Bone marrow (tissue), 2 donors: Measurements from ENCODE around the gene KMT2A.
"Not testable (repeated sequence)": the region's sequence is repeated elsewhere in the genome, so short reads cannot be mapped to it uniquely, and the experiment has no call there.

Experiments used
- DNase-seq, 2 donors: peaks; one replicate each; lab custom pipeline; 2025; lab: John Stamatoyannopoulos, UW

The KMT2A gene

DNA sequence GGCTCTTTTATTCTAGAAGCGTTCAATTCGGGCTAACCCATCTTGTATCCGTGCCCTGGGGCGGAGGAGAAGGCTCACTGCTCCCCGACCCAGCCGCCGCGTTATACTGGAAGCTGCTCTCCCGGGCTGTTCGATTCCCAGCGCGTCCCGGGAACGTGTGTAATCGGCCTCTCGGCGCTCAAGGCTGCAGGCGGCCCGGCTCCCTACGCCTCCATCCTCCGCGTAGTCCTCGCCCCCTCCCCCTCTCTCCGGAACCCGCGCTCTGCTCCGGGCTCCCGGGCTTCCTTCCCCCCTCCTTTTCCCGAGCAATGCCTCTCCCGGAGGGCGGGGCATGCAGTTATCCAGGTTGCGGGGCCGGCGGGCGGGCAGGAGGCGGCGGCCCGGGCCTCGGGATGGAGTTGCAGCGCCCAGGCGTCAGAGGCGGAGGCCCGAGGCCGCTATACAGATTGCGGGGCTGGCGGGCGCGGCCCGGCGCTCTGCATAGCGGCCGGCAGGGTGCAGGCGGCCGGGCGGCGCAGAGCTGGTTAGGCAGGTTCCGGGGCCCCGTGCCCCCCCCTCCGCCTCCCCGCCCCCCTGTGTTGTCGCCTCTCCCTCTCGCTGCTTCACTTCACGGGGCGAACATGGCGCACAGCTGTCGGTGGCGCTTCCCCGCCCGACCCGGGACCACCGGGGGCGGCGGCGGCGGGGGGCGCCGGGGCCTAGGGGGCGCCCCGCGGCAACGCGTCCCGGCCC is at the start of gene KMT2A:
Gene KMT2A (plus strand): TSS at position 600 of the 732 bp plus-strand sequence. CDS start 21 bp downstream, at position 621.
- DNase-seq, result peak; percentile 89 to 91

- DNase-seq, result no peak
These were observed 40.2 kb upstream of the KMT2A start for GRCh38 chr11:118396097-118396501.

- DNase-seq, result no peak
These were observed 38.8 kb upstream of the KMT2A start for GRCh38 chr11:118397448-118397847.

GRCh38 chr11:118398791-118399559 is 37.3 kb upstream of the KMT2A start:
- no peak for DNase-seq

- peak; percentile 93 for DNase-seq
These were observed 35.0 kb upstream of the KMT2A start, which contains the start of gene ATP5MG for GRCh38 chr11:118401151-118401879. Gene ATP5MG (plus strand): TSS chr11:118401606. CDS start chr11:118401666, 60 bp downstream.

DNA sequence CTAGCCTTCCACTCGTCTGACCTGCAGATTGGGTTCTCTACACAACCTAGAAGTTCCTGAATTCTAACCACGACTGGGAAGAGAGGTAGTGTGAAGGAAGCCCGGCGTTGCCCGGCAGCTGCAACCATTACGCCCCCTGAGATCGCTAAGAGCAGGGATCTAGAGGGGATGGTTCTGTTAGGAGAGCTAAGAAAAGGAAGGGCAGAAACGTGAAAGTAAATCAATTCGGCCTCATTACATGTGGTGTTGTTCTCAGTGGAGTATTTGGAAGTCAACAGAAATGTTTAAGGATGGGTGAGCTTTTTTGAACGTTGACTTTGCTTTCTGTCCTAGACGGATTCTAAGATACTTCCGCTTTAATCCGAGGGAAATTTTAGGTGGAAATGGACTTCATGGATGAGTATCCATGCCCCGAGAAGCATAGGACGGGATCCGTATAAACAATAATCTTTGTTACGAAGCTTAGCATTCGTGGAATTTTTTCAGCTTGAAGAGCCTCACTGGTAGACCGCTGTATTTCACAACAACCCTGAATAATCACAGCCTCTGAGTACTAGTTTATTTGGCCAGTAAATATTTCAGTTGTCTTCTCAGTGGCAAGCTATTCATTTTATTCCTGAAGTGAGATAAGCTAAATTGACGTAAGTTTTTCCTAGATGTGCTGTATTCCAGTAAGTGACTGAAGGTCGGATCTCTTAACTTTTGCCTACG is 34.3 kb upstream of the KMT2A start:
- no peak for DNase-seq

- not testable (repeated sequence) for DNase-seq
These were observed 33.7 kb upstream of the KMT2A start for GRCh38 chr11:118402594-118402993.

DNA sequence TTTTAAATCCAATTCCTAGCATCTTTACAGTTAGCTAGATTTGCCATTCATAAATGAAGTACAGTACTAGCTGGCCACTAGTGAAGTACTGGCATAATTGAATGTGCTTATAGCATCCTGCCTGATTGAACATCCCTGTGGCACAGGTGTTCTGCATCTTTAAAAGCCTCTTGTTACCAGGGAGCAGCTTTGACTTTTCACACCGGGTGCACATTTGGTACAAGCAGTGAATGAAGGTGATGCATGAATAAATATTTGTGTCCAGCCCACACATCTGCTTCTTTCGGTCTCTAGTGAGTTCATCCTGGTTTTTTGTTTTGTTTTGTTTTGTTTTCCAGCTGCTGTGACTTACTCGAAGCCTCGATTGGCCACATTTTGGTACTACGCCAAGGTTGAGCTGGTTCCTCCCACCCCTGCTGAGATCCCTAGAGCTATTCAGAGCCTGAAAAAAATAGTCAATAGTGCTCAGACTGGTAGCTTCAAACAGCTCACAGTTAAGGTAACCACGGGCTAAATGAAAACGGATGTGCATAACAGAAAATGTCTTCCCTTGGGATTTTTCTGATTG is 29.6 kb upstream of the KMT2A start:
- DNase-seq, result no peak

DNA sequence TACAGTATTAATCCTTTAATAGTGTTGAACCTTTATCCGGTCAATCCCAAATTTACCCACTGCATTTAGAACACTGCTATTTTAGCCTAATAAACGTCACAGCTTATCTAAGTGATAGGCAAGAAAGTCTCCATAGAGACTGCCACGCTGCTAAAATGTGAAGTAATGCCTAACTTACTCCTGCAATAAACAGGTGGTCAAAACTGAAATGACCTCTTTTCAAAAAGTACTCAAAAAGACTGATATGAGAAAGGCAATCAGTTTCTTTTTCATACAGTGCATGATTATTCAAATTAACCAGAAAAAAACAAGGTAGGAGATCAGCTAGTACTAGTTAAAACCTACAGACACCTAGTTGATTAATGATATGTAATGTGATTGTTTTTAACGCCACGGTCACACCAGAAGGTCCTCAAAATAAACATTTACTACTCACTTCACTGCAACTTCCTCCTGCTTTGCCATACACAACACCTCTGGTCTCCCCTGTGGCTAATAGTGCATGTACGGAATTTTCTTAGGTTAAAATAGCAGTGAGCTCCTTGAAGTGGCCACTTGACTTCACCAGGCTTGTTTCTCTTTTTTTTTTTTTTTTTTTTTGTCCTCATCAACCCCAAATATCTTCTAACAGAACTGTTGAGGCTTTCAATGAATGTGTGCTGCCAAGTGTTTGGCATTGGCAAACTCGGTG is 26.1 kb upstream of the KMT2A start:
- no peak for DNase-seq

DNA sequence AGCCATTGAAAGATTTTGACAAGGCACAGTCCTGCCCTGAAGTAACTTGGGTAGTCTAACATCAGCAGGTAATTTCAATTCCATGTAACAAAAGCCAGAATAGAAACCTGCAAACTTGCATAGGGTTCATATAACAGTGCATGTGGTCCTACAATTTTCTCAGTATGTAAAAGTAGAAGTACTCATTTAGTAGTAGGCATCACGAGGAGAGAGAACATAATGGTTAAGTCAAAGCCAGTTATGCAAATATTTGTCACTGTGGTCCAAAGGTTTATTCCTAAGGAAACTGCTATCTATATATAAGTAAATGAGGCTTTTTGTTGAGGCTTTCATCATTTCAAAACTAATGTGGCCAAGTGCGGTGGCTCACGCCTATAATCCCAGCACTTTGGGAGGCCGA is 24.8 kb upstream of the KMT2A start:
- no peak for DNase-seq

- no peak for DNase-seq
These were observed 23.4 kb upstream of the KMT2A start for GRCh38 chr11:118412921-118413320.

GRCh38 chr11:118415062-118415738 is 21.1 kb upstream of the KMT2A start:
- DNase-seq, result peak in 1 of 2 donors; percentile 66

DNA sequence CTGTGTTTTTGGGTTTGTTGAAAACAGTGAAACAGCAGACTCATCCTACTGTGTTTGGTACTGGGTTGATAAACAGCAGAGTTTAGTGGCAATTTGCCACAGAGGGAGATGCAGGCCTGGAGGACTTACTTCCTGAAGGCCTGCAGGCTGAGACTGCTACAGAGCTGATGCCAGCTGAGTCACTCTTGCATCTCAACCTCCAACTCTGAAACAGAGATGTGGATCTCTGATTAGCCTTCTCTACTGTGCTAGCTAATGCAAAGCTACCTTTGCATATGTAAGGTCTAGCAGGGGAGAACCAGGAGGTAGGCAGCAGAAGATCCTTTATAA is 20.6 kb upstream of the KMT2A start:
- peak in 1 of 2 donors; percentile 87 for DNase-seq

GRCh38 chr11:118416900-118417299 is 19.4 kb upstream of the KMT2A start:
- not testable (repeated sequence) for DNase-seq

- DNase-seq, result no peak
These were observed 18.5 kb upstream of the KMT2A start for GRCh38 chr11:118417801-118418200.

GRCh38 chr11:118418766-118419165 is 17.5 kb upstream of the KMT2A start:
- no peak for DNase-seq

DNA sequence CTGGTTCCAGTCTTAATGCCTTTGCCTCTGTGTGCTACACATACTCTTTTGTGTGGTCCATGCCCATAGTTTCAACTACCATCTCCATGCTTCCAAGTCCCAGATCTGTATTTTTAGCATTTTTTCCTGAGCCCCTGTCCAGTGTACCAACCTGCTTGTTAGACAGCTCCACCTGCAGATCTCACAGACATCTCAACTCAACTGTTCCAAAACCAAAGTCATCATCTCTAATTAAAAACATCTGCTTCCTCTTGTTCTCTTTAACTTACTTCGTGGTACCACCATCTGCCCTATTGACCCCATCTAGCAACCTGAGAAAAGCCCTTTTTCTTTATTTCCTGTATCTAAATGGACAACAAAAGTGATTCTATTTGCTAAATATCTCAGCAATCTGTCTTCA is 8.6 kb upstream of the KMT2A start:
- no peak for DNase-seq

GRCh38 chr11:118430956-118431355 is 5.3 kb upstream of the KMT2A start:
- DNase-seq, result no peak

- no peak for DNase-seq
These were observed 2.2 kb upstream of the KMT2A start for GRCh38 chr11:118434123-118434552.

GRCh38 chr11:118434553-118435289 is 1.6 kb upstream of the KMT2A start:
- no peak for DNase-seq
